Measurements from ENCODE around the gene TSPAN5. TPM values are rescaled to one million over a fixed set of nuclear protein-coding genes. Genes with fewer than 3 reads are reported as not detected.
"Not testable (repeated sequence)": the region's sequence is repeated elsewhere in the genome, so short reads cannot be mapped to it uniquely, and the experiment has no call there.

Gene TSPAN5
- total RNA-seq (6.8 TPM), polyA plus RNA-seq (ENCODE audit: insufficient read depth, low read depth, low replicate concordance) (13.8 TPM)
- long read RNA-seq, donor 1, transcript TSPAN5-201 (8 exons, 3,365 nt) = major isoform, 8 of 9 reads
- long read RNA-seq, donor 1, partial matches to known transcripts = 0 of 9 reads
- long read RNA-seq, donor 1, other reads (novel, unspliced or antisense) = 0 of 9 reads
- long read RNA-seq, donor 2, full-length matches to known transcripts = 6 of 11 reads
- long read RNA-seq, donor 2, partial matches to known transcripts = 5 of 11 reads
- long read RNA-seq, donor 2, other reads (novel, unspliced or antisense) = 0 of 11 reads
- long read RNA-seq, donor 3, transcript TSPAN5-201 (8 exons, 3,365 nt) = major isoform, 6 of 11 reads
- long read RNA-seq, donor 3, partial matches to known transcripts = 5 of 11 reads
- long read RNA-seq, donor 3, other reads (novel, unspliced or antisense) = 0 of 11 reads
- long read RNA-seq, donor 4, full-length matches to known transcripts = 9 of 9 reads
- long read RNA-seq, donor 4, partial matches to known transcripts = 0 of 9 reads
- long read RNA-seq, donor 4, other reads (novel, unspliced or antisense) = 0 of 9 reads
- long read RNA-seq, donor 5 = 0 reads
- long read RNA-seq, donor 6, full-length matches to known transcripts = 7 of 7 reads
- long read RNA-seq, donor 6, partial matches to known transcripts = 0 of 7 reads
- long read RNA-seq, donor 6, other reads (novel, unspliced or antisense) = 0 of 7 reads
- long read RNA-seq, donor 7, partial matches to known transcripts = 0 of 5 reads
- long read RNA-seq, donor 7, other reads (novel, unspliced or antisense) = 3 of 5 reads
- long read RNA-seq, donor 8, full-length matches to known transcripts = 5 of 5 reads
- long read RNA-seq, donor 8, partial matches to known transcripts = 0 of 5 reads
- long read RNA-seq, donor 8, other reads (novel, unspliced or antisense) = 0 of 5 reads
- long read RNA-seq, donor 9 = 0 reads
- long read RNA-seq, donor 10, full-length matches to known transcripts = 3 of 16 reads
- long read RNA-seq, donor 10, partial matches to known transcripts = 13 of 16 reads
- long read RNA-seq, donor 10, other reads (novel, unspliced or antisense) = 0 of 16 reads

GRCh38 chr4:98658287-98659105 lies at the start of gene TSPAN5:
TSPAN5 (minus strand) TSS chr4:98658611.
- intact Hi-C loops (cut with DNase I) = no loop called here
- Histone ChIP-seq H3K4me1 (ENCODE audit: control insufficient read depth in 2 of 3, insufficient read depth in 2 of 3, low read depth in 1 of 3, low read length in 3 of 3) (peaks cover 0 to 8% (median 0%) of the 10 kb centered on the region in 3 donors), H3K27ac (ENCODE audit: low read depth in 2 of 2, low read length in 2 of 2) (peak within 1 kb of the TSS; percentile 2 to 4), H3K9me3 (ENCODE audit: control insufficient read depth in 2 of 3, insufficient read depth in 1 of 3, low read length in 3 of 3) (no peaks in the 10 kb centered on the region), H3K4me3 (ENCODE audit: low read length in 3 of 3) (peak within 1 kb of the TSS; percentile 72 to 87 (median 79)), H3K9ac (ENCODE audit: low read length in 3 of 3) (peak within 1 kb of the TSS; percentile 66 to 75 (median 72)), H3K27me3 (ENCODE audit: control insufficient read depth, insufficient read depth, low read length) (no peaks in the 10 kb centered on the region), H3K36me3 (ENCODE audit: control insufficient read depth in 2 of 3, insufficient read depth in 3 of 3, low read length in 3 of 3) (no peaks in the 10 kb centered on the region)
- peak; percentile 79 to 93 (median 88) for DNase-seq
- TF ChIP-seq CTCF (IDR thresholded peaks at IDR 0.05; ENCODE audit: borderline replicate concordance, extremely low read depth, insufficient read depth) = no peak
- FAIRE-seq = no peak

- no peaks in the 10 kb centered on the region for H3K27me3 ChIP-seq (ENCODE audit: control insufficient read depth, insufficient read depth, low read length)
- H3K9ac ChIP-seq (ENCODE audit: low read length in 3 of 3) = no peak overlapping the region
- DNase-seq (no peak), FAIRE-seq (no peak)
- no peak overlapping the region for H3K27ac ChIP-seq (ENCODE audit: low read depth in 2 of 2, low read length in 2 of 2)
- intact Hi-C loops (cut with DNase I) = no loop called here
- H3K4me1 ChIP-seq (ENCODE audit: control insufficient read depth in 2 of 3, insufficient read depth in 2 of 3, low read depth in 1 of 3, low read length in 3 of 3) = no peaks in the 10 kb centered on the region
- no peak for TF ChIP-seq CTCF (IDR thresholded peaks at IDR 0.05; ENCODE audit: borderline replicate concordance, extremely low read depth, insufficient read depth)
- no peak overlapping the region for H3K4me3 ChIP-seq (ENCODE audit: low read length in 3 of 3)
- no peaks in the 10 kb centered on the region for H3K9me3 ChIP-seq (ENCODE audit: control insufficient read depth in 2 of 3, insufficient read depth in 1 of 3, low read length in 3 of 3)
- no peaks in the 10 kb centered on the region for H3K36me3 ChIP-seq (ENCODE audit: control insufficient read depth in 2 of 3, insufficient read depth in 3 of 3, low read length in 3 of 3)
These were observed 48.5 kb upstream of the TSPAN5 start for GRCh38 chr4:98706935-98707334.

GRCh38 chr4:98706200-98706813 lies 47.9 kb upstream of the TSPAN5 start:
- no peak for DNase-seq
- H3K36me3 ChIP-seq (ENCODE audit: control insufficient read depth in 2 of 3, insufficient read depth in 3 of 3, low read length in 3 of 3) = no peaks in the 10 kb centered on the region
- no peak for TF ChIP-seq CTCF (IDR thresholded peaks at IDR 0.05; ENCODE audit: borderline replicate concordance, extremely low read depth, insufficient read depth)
- no peaks in the 10 kb centered on the region for H3K27me3 ChIP-seq (ENCODE audit: control insufficient read depth, insufficient read depth, low read length)
- H3K4me1 ChIP-seq (ENCODE audit: control insufficient read depth in 2 of 3, insufficient read depth in 2 of 3, low read depth in 1 of 3, low read length in 3 of 3) = no peaks in the 10 kb centered on the region
- no peak overlapping the region for H3K9ac ChIP-seq (ENCODE audit: low read length in 3 of 3)
- no peak for FAIRE-seq
- intact Hi-C loops (cut with DNase I) = no loop called here
- H3K27ac ChIP-seq (ENCODE audit: low read depth in 2 of 2, low read length in 2 of 2) = no peak overlapping the region
- H3K9me3 ChIP-seq (ENCODE audit: control insufficient read depth in 2 of 3, insufficient read depth in 1 of 3, low read length in 3 of 3) = no peaks in the 10 kb centered on the region
- no peak overlapping the region for H3K4me3 ChIP-seq (ENCODE audit: low read length in 3 of 3)

GRCh38 chr4:98705586-98705985 lies 47.2 kb upstream of the TSPAN5 start:
- H3K4me3 ChIP-seq (ENCODE audit: low read length in 3 of 3); H3K36me3 ChIP-seq (ENCODE audit: control insufficient read depth in 2 of 3, insufficient read depth in 3 of 3, low read length in 3 of 3); DNase-seq; H3K9ac ChIP-seq (ENCODE audit: low read length in 3 of 3); intact Hi-C loops (cut with DNase I); H3K27ac ChIP-seq (ENCODE audit: low read depth in 2 of 2, low read length in 2 of 2); FAIRE-seq; H3K27me3 ChIP-seq (ENCODE audit: control insufficient read depth, insufficient read depth, low read length); H3K9me3 ChIP-seq (ENCODE audit: control insufficient read depth in 2 of 3, insufficient read depth in 1 of 3, low read length in 3 of 3); H3K4me1 ChIP-seq (ENCODE audit: control insufficient read depth in 2 of 3, insufficient read depth in 2 of 3, low read depth in 1 of 3, low read length in 3 of 3): not testable (repeated sequence)
